GM19324 (cell line): Measurements from ENCODE around the gene RCSD1.
"Not testable (repeated sequence)": the region's sequence is repeated elsewhere in the genome, so short reads cannot be mapped to it uniquely, and the experiment has no call there.

Experiments
- ATAC-seq: cut with Tn5 transposase; IDR thresholded peaks from one replicate; pipeline ENCODE4 v1.9.1; 2021; ENCODE audit warnings: mild to moderate bottlenecking, moderate library complexity; ENCODE audit not compliant: unreplicated experiment, low FRiP score

The RCSD1 gene

GRCh38 chr1:167734841-167735240 lies 104.8 kb downstream of the RCSD1 start:
- ATAC-seq = no peak

- ATAC-seq = no peak
These were observed 107.1 kb downstream of the RCSD1 start for GRCh38 chr1:167737169-167737568.

GRCh38 chr1:167738158-167738557 lies 108.1 kb downstream of the RCSD1 start:
- ATAC-seq = no peak

GRCh38 chr1:167739752-167740151 lies 109.7 kb downstream of the RCSD1 start:
- no peak for ATAC-seq

GRCh38 chr1:167741103-167741502 lies 111.1 kb downstream of the RCSD1 start:
- ATAC-seq = not testable (repeated sequence)

GRCh38 chr1:167742392-167743057 lies 112.5 kb downstream of the RCSD1 start:
- ATAC-seq = not testable (repeated sequence)

- ATAC-seq = no peak
These were observed 114.9 kb downstream of the RCSD1 start for GRCh38 chr1:167744901-167745300.

- no peak for ATAC-seq
These were observed 116.1 kb downstream of the RCSD1 start for GRCh38 chr1:167746013-167746672.

GRCh38 chr1:167746988-167747655 lies 117.1 kb downstream of the RCSD1 start:
- ATAC-seq = peak; percentile 76

GRCh38 chr1:167747988-167748387 lies 118.0 kb downstream of the RCSD1 start:
- no peak for ATAC-seq

- ATAC-seq = no peak
These were observed 118.9 kb downstream of the RCSD1 start for GRCh38 chr1:167748906-167749305.

- no peak for ATAC-seq
These were observed 119.7 kb downstream of the RCSD1 start for GRCh38 chr1:167749741-167750140.

GRCh38 chr1:167750641-167751040 lies 120.6 kb downstream of the RCSD1 start:
- no peak for ATAC-seq

- no peak for ATAC-seq
These were observed 121.6 kb downstream of the RCSD1 start for GRCh38 chr1:167751676-167752075.

GRCh38 chr1:167752219-167752985 lies 122.4 kb downstream of the RCSD1 start:
- ATAC-seq = no peak

GRCh38 chr1:167755654-167756053 lies 125.6 kb downstream of the RCSD1 start:
- ATAC-seq = no peak
